Sigmoid colon (tissue), 4 donors: ENCODE results near the gene PCDH15.

Experiments
- POLR2A ChIP-seq, 2 donors: fragments of 450-650 bp; IDR thresholded peaks; one replicate each; pipeline ENCODE4 v1.6.1; 2016; ENCODE audit warnings: antibody characterized with exemption in 2 of 2, mild to moderate bottlenecking in 2 of 2, moderate library complexity in 2 of 2
- POLR2AphosphoS5 ChIP-seq, 4 donors: sonication (generic); formaldehyde crosslinking; IDR thresholded peaks; one replicate each; pipeline ENCODE4 v1.6.1; 2017; ENCODE audit warnings: antibody characterized with exemption in 4 of 4
- TF ChIP-seq, protein P1 (sequence below), 4 experiments: fragments of 450-650 bp in 3 of 4; fragments of 200-600 bp in 1 of 4; IDR thresholded peaks; one replicate each; pipeline ENCODE4 v1.5.1; 2016 to 2019; ENCODE audit warnings: antibody characterized with exemption in 4 of 4, mild to moderate bottlenecking in 3 of 4, moderate library complexity in 2 of 4

GRCh38 chr10:54284526-54285193, 516.4 kb downstream of the PCDH15 start:
- TF ChIP-seq POLR2AphosphoS5 (IDR thresholded peaks at IDR 0.05) (no peak), POLR2A (IDR thresholded peaks at IDR 0.05) (no peak)
- TF ChIP-seq, protein P1, sequence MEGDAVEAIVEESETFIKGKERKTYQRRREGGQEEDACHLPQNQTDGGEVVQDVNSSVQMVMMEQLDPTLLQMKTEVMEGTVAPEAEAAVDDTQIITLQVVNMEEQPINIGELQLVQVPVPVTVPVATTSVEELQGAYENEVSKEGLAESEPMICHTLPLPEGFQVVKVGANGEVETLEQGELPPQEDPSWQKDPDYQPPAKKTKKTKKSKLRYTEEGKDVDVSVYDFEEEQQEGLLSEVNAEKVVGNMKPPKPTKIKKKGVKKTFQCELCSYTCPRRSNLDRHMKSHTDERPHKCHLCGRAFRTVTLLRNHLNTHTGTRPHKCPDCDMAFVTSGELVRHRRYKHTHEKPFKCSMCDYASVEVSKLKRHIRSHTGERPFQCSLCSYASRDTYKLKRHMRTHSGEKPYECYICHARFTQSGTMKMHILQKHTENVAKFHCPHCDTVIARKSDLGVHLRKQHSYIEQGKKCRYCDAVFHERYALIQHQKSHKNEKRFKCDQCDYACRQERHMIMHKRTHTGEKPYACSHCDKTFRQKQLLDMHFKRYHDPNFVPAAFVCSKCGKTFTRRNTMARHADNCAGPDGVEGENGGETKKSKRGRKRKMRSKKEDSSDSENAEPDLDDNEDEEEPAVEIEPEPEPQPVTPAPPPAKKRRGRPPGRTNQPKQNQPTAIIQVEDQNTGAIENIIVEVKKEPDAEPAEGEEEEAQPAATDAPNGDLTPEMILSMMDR (IDR thresholded peaks at IDR 0.05) = no peak
